GM19023 (cell line): ENCODE results near the gene HAS3.

Experiments
- ATAC-seq: cut with Tn5 transposase; IDR thresholded peaks from one replicate; pipeline ENCODE4 v1.9.1; 2021; ENCODE audit warnings: mild to moderate bottlenecking, moderate library complexity; ENCODE audit not compliant: unreplicated experiment

The HAS3 gene

GRCh38 chr16:69089091-69089910 is 16.2 kb upstream of the HAS3 start:
- no peak for ATAC-seq

- no peak for ATAC-seq
Measured at GRCh38 chr16:69093974-69094373, 11.5 kb upstream of the HAS3 start.

- no peak for ATAC-seq
Measured at GRCh38 chr16:69094501-69094900, 11.0 kb upstream of the HAS3 start.

GRCh38 chr16:69095193-69095592 is 10.3 kb upstream of the HAS3 start:
- ATAC-seq: no peak

- ATAC-seq: no peak
Measured at GRCh38 chr16:69100071-69100691, 5.3 kb upstream of the HAS3 start.

- ATAC-seq: no peak
Measured at GRCh38 chr16:69106491-69107315, 1.2 kb downstream of the HAS3 start.

GRCh38 chr16:69107316-69107962 is 2.0 kb downstream of the HAS3 start:
- no peak for ATAC-seq

- no peak for ATAC-seq
Measured at GRCh38 chr16:69108064-69108904, 2.8 kb downstream of the HAS3 start.

- no peak for ATAC-seq
Measured at GRCh38 chr16:69108905-69109252, 3.4 kb downstream of the HAS3 start.

- no peak for ATAC-seq
Measured at GRCh38 chr16:69109486-69110270, 4.2 kb downstream of the HAS3 start.

- no peak for ATAC-seq
Measured at GRCh38 chr16:69110406-69110805, 5.0 kb downstream of the HAS3 start.

GRCh38 chr16:69111216-69111875 is 5.9 kb downstream of the HAS3 start:
- ATAC-seq: no peak

GRCh38 chr16:69111876-69112230 is 6.4 kb downstream of the HAS3 start:
- no peak for ATAC-seq

- ATAC-seq: no peak
Measured at GRCh38 chr16:69112285-69113129, 7.1 kb downstream of the HAS3 start.

GRCh38 chr16:69113216-69113615 is 7.8 kb downstream of the HAS3 start:
- no peak for ATAC-seq

- no peak for ATAC-seq
Measured at GRCh38 chr16:69114346-69114975, 9.0 kb downstream of the HAS3 start.

- ATAC-seq: no peak
Measured at GRCh38 chr16:69114976-69115355, 9.5 kb downstream of the HAS3 start.

- ATAC-seq: no peak
Measured at GRCh38 chr16:69115361-69115760, 9.9 kb downstream of the HAS3 start.
